ENCODE data around the gene AGBL1. TPM values are rescaled to one million over a fixed set of nuclear protein-coding genes. Genes with fewer than 3 reads are reported as not detected.

The AGBL1 gene
- polyA plus RNA-seq, 1 donor (not counting 4 experiments of a cell fraction or from before 2014, with no cell fraction given) = not detected

DNA sequence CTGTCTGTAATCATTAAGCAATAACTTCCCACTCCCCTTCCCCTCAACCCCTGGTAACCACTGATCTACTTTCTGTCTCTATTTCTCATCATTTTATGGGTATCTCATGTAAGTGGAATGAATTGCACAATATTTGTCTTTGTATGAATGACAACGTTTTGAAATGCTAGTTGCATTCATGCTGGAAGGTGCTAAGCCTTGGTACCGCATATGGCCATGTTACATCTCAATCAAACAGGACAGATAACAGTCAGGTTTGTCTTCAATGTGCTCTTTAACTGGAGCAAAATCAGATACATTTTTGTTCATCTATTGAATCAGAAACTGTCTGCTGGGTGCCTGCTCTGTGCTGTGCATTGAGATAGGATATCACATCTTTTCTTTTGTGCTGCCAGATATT, 134.2 kb downstream of the AGBL1 start:
- H3K9me1 ChIP-seq (ENCODE audit: control insufficient read depth, extremely low read depth, insufficient read depth, low read length) = no peaks in the 10 kb centered on the region
- no peaks in the 10 kb centered on the region for H3K27me3 ChIP-seq (ENCODE audit: control insufficient read depth, extremely low read depth, insufficient read depth, low read length)
- no peaks in the 10 kb centered on the region for H3K4me1 ChIP-seq (ENCODE audit: control insufficient read depth, extremely low read depth, insufficient read depth, low read length)
- no peak overlapping the region for H3K4me3 ChIP-seq (ENCODE audit: control insufficient read depth in 2 of 3, extremely low read depth in 1 of 3, insufficient read depth in 2 of 3, low read depth in 1 of 3, low read length in 3 of 3)
- no peak overlapping the region for H2AFZ ChIP-seq (ENCODE audit: control insufficient read depth, low read length)
- dilution Hi-C loops (cut with MboI; ENCODE audit: extremely low pct_ligation_motif_present, low sequenced_read_pairs) = no loop called here
- no peaks in the 10 kb centered on the region for H3K79me2 ChIP-seq (ENCODE audit: control insufficient read depth, insufficient read depth, low read length)
- H3K4me2 ChIP-seq (ENCODE audit: control insufficient read depth, extremely low read depth, insufficient read depth, low read depth, low read length) = no peak overlapping the region
- H3K27ac ChIP-seq (ENCODE audit: control insufficient read depth, insufficient read depth, low read length) = no peak overlapping the region
- DNase-seq (ENCODE audit: low read depth, low spot score) (no peak), FAIRE-seq (no peak)
- TF ChIP-seq EZH2 (IDR thresholded peaks at IDR 0.05; ENCODE audit: low read length) = no peak
- TF ChIP-seq, protein P1, sequence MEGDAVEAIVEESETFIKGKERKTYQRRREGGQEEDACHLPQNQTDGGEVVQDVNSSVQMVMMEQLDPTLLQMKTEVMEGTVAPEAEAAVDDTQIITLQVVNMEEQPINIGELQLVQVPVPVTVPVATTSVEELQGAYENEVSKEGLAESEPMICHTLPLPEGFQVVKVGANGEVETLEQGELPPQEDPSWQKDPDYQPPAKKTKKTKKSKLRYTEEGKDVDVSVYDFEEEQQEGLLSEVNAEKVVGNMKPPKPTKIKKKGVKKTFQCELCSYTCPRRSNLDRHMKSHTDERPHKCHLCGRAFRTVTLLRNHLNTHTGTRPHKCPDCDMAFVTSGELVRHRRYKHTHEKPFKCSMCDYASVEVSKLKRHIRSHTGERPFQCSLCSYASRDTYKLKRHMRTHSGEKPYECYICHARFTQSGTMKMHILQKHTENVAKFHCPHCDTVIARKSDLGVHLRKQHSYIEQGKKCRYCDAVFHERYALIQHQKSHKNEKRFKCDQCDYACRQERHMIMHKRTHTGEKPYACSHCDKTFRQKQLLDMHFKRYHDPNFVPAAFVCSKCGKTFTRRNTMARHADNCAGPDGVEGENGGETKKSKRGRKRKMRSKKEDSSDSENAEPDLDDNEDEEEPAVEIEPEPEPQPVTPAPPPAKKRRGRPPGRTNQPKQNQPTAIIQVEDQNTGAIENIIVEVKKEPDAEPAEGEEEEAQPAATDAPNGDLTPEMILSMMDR (optimal IDR thresholded peaks at IDR 0.05 in 1 of 3, IDR thresholded peaks at IDR 0.05 in 1 of 3, conservative IDR thresholded peaks at IDR 0.05 in 1 of 3; ENCODE audit: extremely low read depth in 1 of 3, insufficient read depth in 2 of 3, low read length in 3 of 3) = no peak
- H3K9me3 ChIP-seq (ENCODE audit: control insufficient read depth, low read depth, low read length) = no peaks in the 10 kb centered on the region
- no peaks in the 10 kb centered on the region for H4K20me1 ChIP-seq (ENCODE audit: control insufficient read depth, extremely low read depth, insufficient read depth, low read length)
- no peaks in the 10 kb centered on the region for H3K36me3 ChIP-seq (ENCODE audit: control insufficient read depth in 2 of 2, extremely low read depth in 1 of 2, insufficient read depth in 2 of 2, low read length in 2 of 2)
- H3K9ac ChIP-seq (ENCODE audit: control insufficient read depth, extremely low read depth, insufficient read depth, low read length) = no peak overlapping the region

DNA sequence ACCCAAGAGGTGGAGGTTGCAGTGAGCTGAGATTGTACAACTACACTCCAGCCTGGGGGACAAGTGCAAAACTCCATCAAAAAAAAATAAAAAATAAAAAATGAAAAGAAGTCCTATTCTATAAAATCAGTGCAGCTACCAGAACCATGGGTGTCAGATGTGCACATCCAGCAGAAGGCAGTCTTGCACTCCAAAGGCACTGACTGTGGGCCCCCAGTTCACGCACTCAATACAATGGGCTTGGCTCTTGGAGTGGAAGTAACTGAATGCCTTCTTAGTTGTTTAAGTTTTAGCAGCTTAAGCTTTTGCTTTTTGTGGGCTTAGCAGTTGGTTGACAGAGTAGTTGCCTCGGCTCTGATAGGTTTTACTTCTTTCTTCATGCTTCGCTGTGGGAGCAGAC, 141.4 kb downstream of the AGBL1 start:
- Histone ChIP-seq H3K4me1 (ENCODE audit: control insufficient read depth, extremely low read depth, insufficient read depth, low read length) (no peaks in the 10 kb centered on the region), H3K9me3 (ENCODE audit: control insufficient read depth, low read depth, low read length) (no peaks in the 10 kb centered on the region), H3K4me2 (ENCODE audit: control insufficient read depth, extremely low read depth, insufficient read depth, low read depth, low read length) (no peak overlapping the region), H3K36me3 (ENCODE audit: control insufficient read depth in 2 of 2, extremely low read depth in 1 of 2, insufficient read depth in 2 of 2, low read length in 2 of 2) (no peaks in the 10 kb centered on the region), H3K9ac (ENCODE audit: control insufficient read depth, extremely low read depth, insufficient read depth, low read length) (no peak overlapping the region), H4K20me1 (ENCODE audit: control insufficient read depth, extremely low read depth, insufficient read depth, low read length) (no peaks in the 10 kb centered on the region), H2AFZ (ENCODE audit: control insufficient read depth, low read length) (no peak overlapping the region), H3K9me1 (ENCODE audit: control insufficient read depth, extremely low read depth, insufficient read depth, low read length) (no peaks in the 10 kb centered on the region), H3K27me3 (ENCODE audit: control insufficient read depth, extremely low read depth, insufficient read depth, low read length) (no peaks in the 10 kb centered on the region), H3K79me2 (ENCODE audit: control insufficient read depth, insufficient read depth, low read length) (no peaks in the 10 kb centered on the region), H3K4me3 (ENCODE audit: control insufficient read depth in 2 of 3, extremely low read depth in 1 of 3, insufficient read depth in 2 of 3, low read depth in 1 of 3, low read length in 3 of 3) (no peak overlapping the region), H3K27ac (ENCODE audit: control insufficient read depth, insufficient read depth, low read length) (no peak overlapping the region)
- TF ChIP-seq, protein P1 (optimal IDR thresholded peaks at IDR 0.05 in 1 of 3, IDR thresholded peaks at IDR 0.05 in 1 of 3, conservative IDR thresholded peaks at IDR 0.05 in 1 of 3; ENCODE audit: extremely low read depth in 1 of 3, insufficient read depth in 2 of 3, low read length in 3 of 3) = no peak
- TF ChIP-seq EZH2 (IDR thresholded peaks at IDR 0.05; ENCODE audit: low read length) = no peak
- dilution Hi-C loops (cut with MboI; ENCODE audit: extremely low pct_ligation_motif_present, low sequenced_read_pairs) = no loop called here
- DNase-seq (ENCODE audit: low read depth, low spot score) (no peak), FAIRE-seq (no peak)
